CD8-positive, alpha-beta memory T cell (primary cell): ENCODE results near the gene LDHAL6B. TPM values are rescaled to one million over a fixed set of nuclear protein-coding genes. Genes with fewer than 3 reads are reported as not detected.

ENCODE experiments used
- CTCF ChIA-PET: fragments of 350-600 bp; sonication (Branson Sonifier 250); formaldehyde crosslinking; loops from one replicate; lab custom pipeline; 2021; ENCODE audit warnings: antibody characterized with exemption; lab: Charles Lee
- POLR2A ChIA-PET: fragments of 350-600 bp; sonication (Branson Sonifier 250); formaldehyde crosslinking; loops from one replicate; lab custom pipeline; 2021; ENCODE audit warnings: antibody characterized with exemption; lab: Charles Lee
- DNase-seq, 5 donors: peaks; one replicate each; pipeline versions ENCODE4 v3.0.0 to v3.0.0-alpha.2; 2020 to 2022; ENCODE audit warnings: mixed read lengths in 1 of 5
- H3K27ac ChIP-seq: one replicate; pipeline ENCODE4 v1.7.0; 2013; ENCODE audit warnings: low read depth, mild to moderate bottlenecking, low read length, moderate library complexity
- H3K27me3 ChIP-seq: 2 replicates; pipeline ENCODE4 v1.7.0; 2013; ENCODE audit warnings: low read length, mild to moderate bottlenecking; ENCODE audit not compliant: insufficient read depth, poor library complexity, severe bottlenecking
- H3K36me3 ChIP-seq: 2 replicates; pipeline ENCODE4 v1.7.0; 2013; ENCODE audit warnings: mild to moderate bottlenecking, low read length, moderate library complexity; ENCODE audit not compliant: insufficient read depth
- H3K4me1 ChIP-seq: 2 replicates; pipeline ENCODE4 v1.7.0; 2013; ENCODE audit warnings: mild to moderate bottlenecking, low read length, moderate library complexity; ENCODE audit not compliant: insufficient read depth
- H3K4me3 ChIP-seq: 2 replicates; pipeline ENCODE4 v1.7.0; 2013; ENCODE audit warnings: mild to moderate bottlenecking, low read length
- H3K9me3 ChIP-seq: 2 replicates; pipeline ENCODE4 v1.7.0; 2013; ENCODE audit warnings: mild to moderate bottlenecking, low read length
- H3K27ac Mint-ChIP-seq, 8 donors: one replicate each; pipeline ENCODE4 v1.8.0; 2020 to 2021; ENCODE audit warnings: mixed read lengths in 8 of 8, mild to moderate bottlenecking in 6 of 8, inconsistent platforms in 3 of 8, moderate library complexity in 3 of 8
- H3K27me3 Mint-ChIP-seq, 2 donors: one replicate each; pipeline ENCODE4 v1.8.0; 2020 to 2021; ENCODE audit warnings: mixed read lengths in 2 of 2, mild to moderate bottlenecking in 1 of 2, moderate library complexity in 1 of 2
- H3K36me3 Mint-ChIP-seq, 3 donors: one replicate each; pipeline ENCODE4 v1.8.0; 2020 to 2021; ENCODE audit warnings: mixed read lengths in 3 of 3, inconsistent platforms in 1 of 3, mild to moderate bottlenecking in 1 of 3
- H3K4me1 Mint-ChIP-seq, 3 donors: one replicate each; pipeline ENCODE4 v1.8.0; 2020 to 2021; ENCODE audit warnings: mixed read lengths in 3 of 3, inconsistent platforms in 1 of 3, mild to moderate bottlenecking in 1 of 3
- H3K4me3 Mint-ChIP-seq, 7 donors: one replicate each; pipeline ENCODE4 v1.8.0; 2020 to 2021; ENCODE audit warnings: mixed read lengths in 7 of 7, mild to moderate bottlenecking in 6 of 7, moderate library complexity in 4 of 7, inconsistent platforms in 2 of 7
- H3K9me3 Mint-ChIP-seq, 5 donors: one replicate each; pipeline ENCODE4 v1.8.0; 2020 to 2022; ENCODE audit warnings: mixed read lengths in 5 of 5, mild to moderate bottlenecking in 3 of 5, moderate library complexity in 2 of 5, inconsistent platforms in 1 of 5
- polyA plus RNA-seq: library from polyadenylated mRNA; unstranded; fragments of 300-500 nt; fragmentation: Illumina TruSeq; gene quantifications from one replicate; pipeline ENCODE4 v1.2.3, GENCODE V29; 2021
- total RNA-seq, 2 experiments: library from RNA; stranded (reverse); gene quantifications; one replicate each; pipeline ENCODE4 v1.2.3, GENCODE V29; 2021

LDHAL6B gene
- total and polyA plus RNA-seq, 3 experiments from 2014 or later = not detected

- no peak overlapping the region for H3K27ac Mint-ChIP-seq
- CTCF ChIA-PET = interaction anchor here (0.9 kb wide), 1 partner anchor 12 kb away, joined by 3 read pairs; no protein-coding TSS in a partner anchor
- no peaks in the 10 kb centered on the region for H3K9me3 ChIP-seq
- H3K4me3 ChIP-seq = no peak overlapping the region
- H3K9me3 Mint-ChIP-seq = peaks cover 0 to 4% (median 2%) of the 10 kb centered on the region in 5 donors
- peaks cover 10 to 19% of the 10 kb centered on the region in 2 donors for H3K27me3 Mint-ChIP-seq
- no peak overlapping the region for H3K27ac ChIP-seq
- peaks cover 0 to 3% (median 2%) of the 10 kb centered on the region in 3 donors for H3K36me3 Mint-ChIP-seq
- H3K27me3 ChIP-seq = no peaks in the 10 kb centered on the region
- no peak overlapping the region for H3K4me3 Mint-ChIP-seq
- H3K36me3 ChIP-seq = no peaks in the 10 kb centered on the region
- no peak for DNase-seq
- POLR2A ChIA-PET = no interaction called here
- no peaks in the 10 kb centered on the region for H3K4me1 Mint-ChIP-seq
- H3K4me1 ChIP-seq = no peaks in the 10 kb centered on the region
Measured at GRCh38 chr15:59174151-59174834, 32.4 kb upstream of the LDHAL6B start.

DNA sequence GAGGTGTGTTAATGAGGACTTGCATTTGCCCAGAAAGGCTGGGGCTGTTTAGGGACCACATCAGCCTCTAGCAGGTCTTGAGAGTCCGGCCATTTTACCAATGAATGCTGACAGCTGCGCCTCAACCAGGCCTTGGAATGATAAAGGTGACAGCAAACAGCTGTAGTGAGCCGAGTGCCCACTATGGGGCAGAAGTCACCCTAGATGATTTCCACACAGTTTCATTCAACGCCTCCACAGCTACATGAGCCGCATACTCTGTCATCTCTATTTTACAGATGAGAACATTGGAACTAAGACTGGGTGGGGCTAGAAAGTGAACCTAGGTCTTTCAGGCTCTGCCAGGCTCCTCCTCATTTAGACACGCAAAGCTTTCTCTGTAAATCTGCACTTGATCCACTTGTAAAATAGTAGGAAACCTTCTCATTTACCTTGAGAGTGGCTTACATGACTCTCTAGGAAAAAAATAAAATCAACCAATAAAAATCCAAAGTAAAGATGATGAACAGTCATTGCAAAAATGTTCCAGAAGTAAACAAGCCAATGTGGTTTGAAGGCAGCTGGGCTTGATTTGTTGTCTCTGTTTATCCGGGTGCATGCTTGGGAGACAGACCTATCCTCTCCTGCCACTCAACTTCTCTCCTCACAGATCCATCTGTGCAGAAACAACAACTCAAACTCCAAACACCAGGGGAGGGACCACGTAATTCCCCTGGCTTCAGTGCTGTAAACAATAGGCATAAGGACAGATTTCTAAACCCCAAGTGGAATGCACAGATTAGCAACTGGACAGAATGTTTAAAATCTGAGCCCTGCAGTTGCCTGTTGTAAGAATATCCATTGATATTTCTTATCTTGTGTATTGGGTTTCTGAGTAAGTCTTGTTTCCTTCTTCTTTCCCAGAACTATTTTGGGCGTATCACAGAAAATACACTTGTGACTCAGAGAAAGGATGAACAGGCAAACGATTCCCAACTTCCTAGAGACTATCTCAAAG, 31.5 kb upstream of the LDHAL6B start:
- H3K36me3 ChIP-seq = no peaks in the 10 kb centered on the region
- H3K4me3 Mint-ChIP-seq = no peak overlapping the region

DNA sequence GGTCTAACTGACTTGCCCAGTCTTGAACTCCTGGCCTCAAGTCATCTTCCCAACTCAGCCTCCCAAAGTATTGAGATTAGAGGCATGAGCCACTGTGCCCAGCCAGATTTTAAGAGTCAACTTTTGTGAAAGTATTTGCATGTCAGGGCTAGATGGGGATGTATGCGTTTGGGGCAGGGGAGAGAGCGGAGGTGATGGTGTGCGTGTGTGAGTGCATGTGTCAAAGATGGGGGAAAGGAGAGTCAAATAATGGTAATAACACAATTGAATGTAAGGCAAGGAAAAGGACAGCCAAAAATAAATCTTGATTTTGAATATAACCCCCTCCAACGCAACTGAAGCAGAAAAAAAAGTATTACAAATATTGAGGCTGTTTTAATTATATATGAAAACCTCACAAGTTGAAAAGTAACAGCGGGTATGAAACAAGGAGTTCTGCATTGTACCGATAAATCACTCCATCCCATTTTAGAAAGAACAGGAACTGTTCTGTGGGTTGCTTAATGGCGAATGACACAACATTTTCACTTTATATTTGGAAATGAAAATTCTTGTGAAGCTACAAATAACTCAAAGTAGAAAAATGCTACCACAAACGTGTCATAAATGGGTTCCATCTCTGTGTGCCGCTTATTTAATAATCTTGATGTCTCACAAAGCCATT, 29.9 kb upstream of the LDHAL6B start:
- Mint-ChIP-seq H3K9me3 (peaks cover 0 to 8% (median 3%) of the 10 kb centered on the region in 5 donors), H3K4me1 (no peaks in the 10 kb centered on the region), H3K27me3 (peaks cover 11 to 19% of the 10 kb centered on the region in 2 donors), H3K4me3 (no peak overlapping the region), H3K36me3 (peaks cover 0 to 3% (median 3%) of the 10 kb centered on the region in 3 donors), H3K27ac (peak overlapping the region in 1 of 8 donors; percentile 21)
- POLR2A ChIA-PET = no interaction called here
- Histone ChIP-seq H3K36me3 (no peaks in the 10 kb centered on the region), H3K4me3 (no peak overlapping the region), H3K27me3 (no peaks in the 10 kb centered on the region), H3K4me1 (no peaks in the 10 kb centered on the region), H3K9me3 (no peaks in the 10 kb centered on the region), H3K27ac (no peak overlapping the region)
- CTCF ChIA-PET = no interaction called here
- no peak for DNase-seq

More for the DNA sequence above, 31.5 kb upstream of the LDHAL6B start:
- peak in 1 of 5 donors; percentile 4 for DNase-seq
- Mint-ChIP-seq H3K27ac (no peak overlapping the region), H3K4me1 (no peaks in the 10 kb centered on the region), H3K36me3 (peaks cover 0 to 3% (median 2%) of the 10 kb centered on the region in 3 donors), H3K27me3 (peaks cover 10 to 19% of the 10 kb centered on the region in 2 donors), H3K9me3 (peaks cover 0 to 4% (median 2%) of the 10 kb centered on the region in 5 donors)
- Histone ChIP-seq H3K27me3 (no peaks in the 10 kb centered on the region), H3K4me1 (no peaks in the 10 kb centered on the region), H3K4me3 (no peak overlapping the region), H3K27ac (no peak overlapping the region), H3K9me3 (no peaks in the 10 kb centered on the region)
- ChIA-PET POLR2A (no interaction called here), CTCF (interaction anchor here (0.9 kb wide), 1 partner anchor 11 kb away, joined by 3 read pairs; no protein-coding TSS in a partner anchor)

DNA sequence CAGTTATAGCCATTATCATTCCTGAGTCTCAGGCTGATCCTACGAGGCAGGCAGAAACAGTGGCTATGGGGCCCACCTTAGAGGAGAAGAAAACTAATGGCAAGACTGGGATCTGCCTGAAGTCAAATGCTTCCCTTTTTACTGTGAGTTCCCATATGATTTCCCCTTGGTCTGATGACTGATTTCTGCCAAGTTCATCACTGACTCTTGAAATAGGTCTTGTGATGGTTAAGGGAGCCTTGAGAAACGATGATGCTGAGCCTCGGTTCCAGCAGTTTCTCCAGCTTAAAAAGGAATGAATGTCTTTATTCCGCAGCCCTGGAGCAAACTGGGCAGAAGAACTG, 29.4 kb upstream of the LDHAL6B start:
- Histone ChIP-seq H3K9me3 (no peaks in the 10 kb centered on the region), H3K36me3 (no peaks in the 10 kb centered on the region), H3K4me1 (no peaks in the 10 kb centered on the region), H3K4me3 (no peak overlapping the region), H3K27me3 (no peaks in the 10 kb centered on the region), H3K27ac (no peak overlapping the region)
- no peak overlapping the region for H3K27ac Mint-ChIP-seq
- H3K9me3 Mint-ChIP-seq = peaks cover under 1 to 9% (median 3%) of the 10 kb centered on the region in 5 donors
- peaks cover 0 to 3% (median 3%) of the 10 kb centered on the region in 3 donors for H3K36me3 Mint-ChIP-seq
- POLR2A ChIA-PET = no interaction called here
- no peak overlapping the region for H3K4me3 Mint-ChIP-seq
- CTCF ChIA-PET = no interaction called here
- H3K27me3 Mint-ChIP-seq = peaks cover 11 to 19% of the 10 kb centered on the region in 2 donors
- DNase-seq = no peak
- H3K4me1 Mint-ChIP-seq = no peaks in the 10 kb centered on the region

DNA sequence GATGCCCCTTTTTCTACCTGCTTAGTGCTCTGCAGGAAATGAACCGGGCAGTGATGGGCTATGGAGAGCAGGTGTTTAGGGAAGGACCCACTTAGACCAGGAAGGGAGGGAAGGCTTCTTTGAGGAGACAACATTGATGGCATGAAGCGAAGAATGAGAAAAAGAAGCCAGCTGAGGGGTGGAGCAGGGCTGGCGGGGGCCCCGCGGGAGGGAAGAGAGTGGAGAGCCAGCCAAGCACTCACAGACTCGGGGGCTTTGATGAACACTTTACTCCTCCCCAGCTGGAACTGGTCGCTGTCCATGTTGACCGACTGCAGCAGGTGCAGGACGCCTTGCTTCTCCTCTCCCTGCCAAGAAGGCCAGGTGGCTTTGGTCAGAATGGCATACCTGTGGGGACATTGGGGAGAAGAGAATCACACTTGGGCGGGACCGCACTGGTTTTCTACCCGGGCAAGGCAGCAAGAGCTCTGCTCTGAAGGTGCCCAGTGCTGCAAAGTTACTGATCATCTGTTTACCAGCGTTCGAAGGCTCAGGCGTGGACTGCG, 28.4 kb upstream of the LDHAL6B start:
- Mint-ChIP-seq H3K36me3 (peaks cover 0 to 3% (median 3%) of the 10 kb centered on the region in 3 donors), H3K27ac (no peak overlapping the region), H3K9me3 (peaks cover 2 to 7% (median 3%) of the 10 kb centered on the region in 5 donors), H3K4me3 (no peak overlapping the region), H3K4me1 (no peaks in the 10 kb centered on the region), H3K27me3 (peaks cover 11 to 19% of the 10 kb centered on the region in 2 donors)
- H3K9me3 ChIP-seq = no peaks in the 10 kb centered on the region
- H3K27ac ChIP-seq = no peak overlapping the region
- DNase-seq = no peak
- ChIA-PET POLR2A (no interaction called here), CTCF (no interaction called here)
- no peaks in the 10 kb centered on the region for H3K36me3 ChIP-seq
- no peak overlapping the region for H3K4me3 ChIP-seq
- H3K27me3 ChIP-seq = no peaks in the 10 kb centered on the region
- H3K4me1 ChIP-seq = no peaks in the 10 kb centered on the region

DNA sequence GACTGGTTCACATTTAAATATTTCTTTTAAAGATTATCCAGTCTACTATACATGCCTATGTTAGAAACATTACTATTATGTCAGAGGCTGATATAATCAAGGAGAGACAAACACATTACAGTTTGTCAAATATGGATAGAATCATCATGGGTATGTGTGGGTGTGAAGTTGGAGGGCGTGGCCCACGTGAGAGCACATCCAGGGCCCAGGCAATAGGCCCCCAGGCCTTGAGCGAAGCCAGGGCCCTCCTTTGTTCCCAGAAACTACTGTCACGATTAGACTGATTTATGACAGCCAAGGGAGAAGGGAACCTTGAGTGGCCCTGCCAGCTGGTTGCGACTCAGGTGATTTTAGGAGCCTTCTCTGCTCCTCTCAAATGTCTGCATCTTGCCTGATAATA, 26.9 kb upstream of the LDHAL6B start:
- CTCF ChIA-PET = interaction anchor here (1.0 kb wide), 1 partner anchor 311 kb away, joined by 3 read pairs; no protein-coding TSS in a partner anchor
- H3K36me3 Mint-ChIP-seq = peaks cover 0 to 1% (median 0%) of the 10 kb centered on the region in 3 donors

DNA sequence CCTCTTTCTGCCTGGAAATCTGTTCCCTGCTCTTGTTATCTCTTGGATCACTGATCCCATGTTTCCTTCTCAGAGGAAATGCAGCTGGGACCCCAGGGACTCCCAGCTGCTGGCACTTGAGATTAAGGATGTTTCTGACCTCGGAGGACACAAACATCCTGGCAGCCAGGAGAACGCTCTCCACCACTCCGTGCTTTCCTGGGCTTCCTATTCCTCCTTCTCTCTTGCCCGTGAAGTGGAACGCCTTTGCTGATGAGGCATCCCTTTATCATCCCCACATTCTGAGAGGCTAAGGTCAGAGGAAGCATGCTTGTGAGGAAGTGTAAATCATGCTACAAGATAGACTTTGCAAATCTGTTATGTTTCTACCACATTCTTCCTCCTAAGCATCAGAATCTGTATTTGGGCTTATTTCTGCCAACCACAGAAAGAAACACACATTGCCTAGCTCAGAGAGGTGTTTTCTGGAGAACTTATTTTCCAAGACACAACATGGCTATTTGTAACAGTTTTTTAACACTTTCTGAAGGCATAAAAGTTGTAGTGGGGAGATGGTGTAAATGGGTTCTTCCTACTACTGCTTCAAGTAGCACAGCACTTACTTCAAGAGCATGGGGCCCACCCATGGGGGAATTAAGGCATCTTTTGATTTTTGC, 25.6 kb upstream of the LDHAL6B start:
- peaks cover 0 to 5% (median 3%) of the 10 kb centered on the region in 5 donors for H3K9me3 Mint-ChIP-seq
- Histone ChIP-seq H3K4me1 (no peaks in the 10 kb centered on the region), H3K4me3 (no peak overlapping the region), H3K27ac (no peak overlapping the region), H3K9me3 (no peaks in the 10 kb centered on the region), H3K27me3 (no peaks in the 10 kb centered on the region), H3K36me3 (no peaks in the 10 kb centered on the region)
- no peak overlapping the region for H3K4me3 Mint-ChIP-seq
- no peak overlapping the region for H3K27ac Mint-ChIP-seq
- H3K4me1 Mint-ChIP-seq = no peaks in the 10 kb centered on the region
- no peak for DNase-seq
- H3K36me3 Mint-ChIP-seq = peaks cover 0 to 1% (median 0%) of the 10 kb centered on the region in 3 donors
- CTCF ChIA-PET = interaction anchor here (1.0 kb wide), 1 partner anchor 310 kb away, joined by 3 read pairs; no protein-coding TSS in a partner anchor
- POLR2A ChIA-PET = no interaction called here
- peaks cover 12% of the 10 kb centered on the region in 2 donors for H3K27me3 Mint-ChIP-seq

More for the DNA sequence above, 26.9 kb upstream of the LDHAL6B start:
- Histone ChIP-seq H3K27me3 (no peaks in the 10 kb centered on the region), H3K36me3 (no peaks in the 10 kb centered on the region), H3K9me3 (no peaks in the 10 kb centered on the region), H3K4me1 (no peaks in the 10 kb centered on the region), H3K4me3 (no peak overlapping the region), H3K27ac (no peak overlapping the region)
- H3K27ac Mint-ChIP-seq = no peak overlapping the region
- POLR2A ChIA-PET = no interaction called here
- DNase-seq = no peak
- peaks cover 0 to 5% (median 3%) of the 10 kb centered on the region in 5 donors for H3K9me3 Mint-ChIP-seq
- H3K4me1 Mint-ChIP-seq = no peaks in the 10 kb centered on the region
- no peak overlapping the region for H3K4me3 Mint-ChIP-seq
- H3K27me3 Mint-ChIP-seq = peaks cover 10 to 16% of the 10 kb centered on the region in 2 donors
